ENCODE results near the gene HPD.

DNA sequence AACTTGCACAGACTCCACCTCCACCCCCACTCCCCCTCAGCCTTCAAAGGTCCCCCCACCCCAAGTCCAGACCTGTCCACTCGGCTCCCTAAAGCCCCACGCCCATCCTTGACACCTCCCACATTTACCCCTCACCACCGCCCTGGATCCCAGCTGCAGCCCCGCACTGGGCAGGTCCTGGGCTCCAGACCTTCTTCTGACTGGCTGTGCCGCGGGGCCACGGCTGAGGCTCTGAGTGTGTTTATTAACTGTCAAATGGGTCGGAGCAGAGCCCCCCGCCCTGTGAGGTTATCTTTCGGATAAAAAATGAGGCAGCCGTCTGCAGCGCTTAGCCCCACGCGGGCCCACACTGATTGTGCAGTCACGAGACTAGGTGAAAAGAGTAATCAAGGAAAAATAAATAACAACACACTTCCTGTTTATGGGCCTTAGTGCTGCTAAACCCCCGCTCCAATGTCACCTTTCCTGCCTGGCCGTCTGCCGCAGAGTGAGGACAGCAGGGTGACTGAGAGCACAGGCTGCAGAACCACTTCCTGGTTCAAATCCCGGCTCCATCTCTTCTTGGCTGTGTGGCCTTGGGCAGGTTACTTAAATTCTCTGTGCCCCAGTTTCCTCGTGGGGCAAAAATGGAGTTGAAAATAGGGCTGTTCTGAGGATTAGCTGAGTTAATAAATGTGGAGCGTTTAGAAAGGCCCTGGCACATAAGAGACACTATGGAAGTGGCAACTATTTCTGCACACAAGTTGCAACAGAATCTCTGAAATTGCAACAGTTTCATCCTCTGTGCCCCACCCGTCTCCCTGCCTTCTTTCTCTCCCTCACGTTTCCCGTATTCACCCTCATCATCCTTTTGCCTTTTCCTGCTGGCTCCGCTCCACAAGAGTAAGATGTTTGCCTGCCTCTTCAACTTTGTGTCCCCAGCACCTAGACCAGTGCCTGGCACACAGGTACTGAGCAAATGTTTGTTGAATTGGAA is 45.5 kb downstream of the HPD start:
- TF ChIP-seq, protein P1, sequence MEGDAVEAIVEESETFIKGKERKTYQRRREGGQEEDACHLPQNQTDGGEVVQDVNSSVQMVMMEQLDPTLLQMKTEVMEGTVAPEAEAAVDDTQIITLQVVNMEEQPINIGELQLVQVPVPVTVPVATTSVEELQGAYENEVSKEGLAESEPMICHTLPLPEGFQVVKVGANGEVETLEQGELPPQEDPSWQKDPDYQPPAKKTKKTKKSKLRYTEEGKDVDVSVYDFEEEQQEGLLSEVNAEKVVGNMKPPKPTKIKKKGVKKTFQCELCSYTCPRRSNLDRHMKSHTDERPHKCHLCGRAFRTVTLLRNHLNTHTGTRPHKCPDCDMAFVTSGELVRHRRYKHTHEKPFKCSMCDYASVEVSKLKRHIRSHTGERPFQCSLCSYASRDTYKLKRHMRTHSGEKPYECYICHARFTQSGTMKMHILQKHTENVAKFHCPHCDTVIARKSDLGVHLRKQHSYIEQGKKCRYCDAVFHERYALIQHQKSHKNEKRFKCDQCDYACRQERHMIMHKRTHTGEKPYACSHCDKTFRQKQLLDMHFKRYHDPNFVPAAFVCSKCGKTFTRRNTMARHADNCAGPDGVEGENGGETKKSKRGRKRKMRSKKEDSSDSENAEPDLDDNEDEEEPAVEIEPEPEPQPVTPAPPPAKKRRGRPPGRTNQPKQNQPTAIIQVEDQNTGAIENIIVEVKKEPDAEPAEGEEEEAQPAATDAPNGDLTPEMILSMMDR (IDR thresholded peaks at IDR 0.05), result no peak
- TF ChIP-seq POLR2A (IDR thresholded peaks at IDR 0.05), result no peak
- no peak for TF ChIP-seq EP300 (IDR thresholded peaks at IDR 0.05)
